PC-9 (cell line): ENCODE measurements around the gene TMEM253. TPM values are rescaled to one million over a fixed set of nuclear protein-coding genes. Genes with fewer than 3 reads are reported as not detected.

Source experiments
- BruUV-seq: library from RNA; stranded (reverse); fragments of 400-500 nt; replicated peaks from 2 replicates; lab custom pipeline; 2021; lab: Mats Ljungman, UMichigan
- CTCF ChIA-PET: fragments of 300-600 bp; sonication (Branson Sonifier 250); formaldehyde crosslinking; loops from one replicate; lab custom pipeline; 2022; ENCODE audit warnings: antibody characterized with exemption; lab: Charles Lee
- POLR2A ChIA-PET: fragments of 300-600 bp; sonication (Branson Sonifier 250); formaldehyde crosslinking; loops from one replicate; lab custom pipeline; 2022; ENCODE audit warnings: antibody characterized with exemption; ENCODE audit not compliant: unreplicated experiment; lab: Charles Lee
- DNase-seq, 2 experiments: peaks; one replicate each; pipeline versions ENCODE4 v3.0.0 to v3.0.0-alpha.2; 2015 to 2022; ENCODE audit warnings: mixed read lengths in 1 of 2
- H2AFZ ChIP-seq: fragments of 200-600 bp; sonication (generic); 2 replicates; pipeline ENCODE4 v1.8.1; 2017; ENCODE audit warnings: antibody characterized with exemption
- H3F3A ChIP-seq: fragments of 200-600 bp; sonication (generic); 2 replicates; pipeline ENCODE4 v1.8.1; 2017; ENCODE audit warnings: antibody characterized with exemption, mild to moderate bottlenecking, low read depth; ENCODE audit not compliant: insufficient read depth
- H3K27ac ChIP-seq: fragments of 200-600 bp; sonication (generic); 2 replicates; pipeline ENCODE4 v1.6.1; 2016; ENCODE audit warnings: mixed run types
- H3K27me3 ChIP-seq: fragments of 200-600 bp; sonication (generic); 2 replicates; pipeline ENCODE4 v1.6.1; 2016; ENCODE audit warnings: low read depth, mixed run types; ENCODE audit not compliant: insufficient read depth
- H3K36me3 ChIP-seq: fragments of 200-600 bp; sonication (generic); 2 replicates; pipeline ENCODE4 v1.6.1; 2016; ENCODE audit warnings: low read depth, mixed run types
- H3K4me1 ChIP-seq: fragments of 200-600 bp; sonication (generic); replicated peaks from 2 replicates; pipeline ENCODE4 v1.6.1; 2016; ENCODE audit warnings: mixed run types; ENCODE audit not compliant: insufficient read depth
- H3K4me2 ChIP-seq: fragments of 200-600 bp; sonication (generic); 2 replicates; pipeline ENCODE4 v1.6.1; 2017; ENCODE audit warnings: mixed run types
- H3K4me3 ChIP-seq: fragments of 200-600 bp; sonication (generic); 2 replicates; pipeline ENCODE4 v1.6.1; 2016; ENCODE audit warnings: mixed run types
- H3K79me2 ChIP-seq: fragments of 200-600 bp; sonication (generic); 2 replicates; pipeline ENCODE4 v1.6.1; 2017; ENCODE audit warnings: low read depth, mixed run types
- H3K9me2 ChIP-seq: fragments of 200-600 bp; sonication (generic); 2 replicates; pipeline ENCODE4 v1.8.1; 2017; ENCODE audit warnings: mild to moderate bottlenecking; ENCODE audit not compliant: insufficient read depth
- H3K9me3 ChIP-seq: fragments of 200-600 bp; sonication (generic); 2 replicates; pipeline ENCODE4 v1.8.1; 2016; ENCODE audit warnings: low read depth; ENCODE audit not compliant: insufficient read depth
- H4K20me1 ChIP-seq: fragments of 200-600 bp; sonication (generic); 2 replicates; pipeline ENCODE4 v1.8.1; 2017; ENCODE audit not compliant: insufficient read depth
- CTCF ChIP-seq: fragments of 200-600 bp; sonication (generic); conservative IDR thresholded peaks from 2 replicates; pipeline ENCODE4 v1.6.1; 2017; ENCODE audit warnings: mixed run types, antibody characterized with exemption, mild to moderate bottlenecking, moderate library complexity
- EZH2 ChIP-seq: fragments of 200-600 bp; sonication (generic); IDR thresholded peaks from 2 replicates; pipeline ENCODE4 v1.8.0; 2017; ENCODE audit warnings: antibody characterized with exemption, low read depth
- intact Hi-C: fragments of 100-400 bp; cut with micrococcal nuclease; formaldehyde crosslinking; loops from one replicate; pipeline ENCODE4 v1.10.0; 2022; ENCODE audit not compliant: unreplicated experiment
- total RNA-seq: library from RNA; stranded (reverse); gene quantifications from 2 replicates; pipeline ENCODE4 v1.2.3, GENCODE V29; 2021

Gene TMEM253
- total RNA-seq, 1 experiment from 2014 or later, result 1.4 TPM

DNA sequence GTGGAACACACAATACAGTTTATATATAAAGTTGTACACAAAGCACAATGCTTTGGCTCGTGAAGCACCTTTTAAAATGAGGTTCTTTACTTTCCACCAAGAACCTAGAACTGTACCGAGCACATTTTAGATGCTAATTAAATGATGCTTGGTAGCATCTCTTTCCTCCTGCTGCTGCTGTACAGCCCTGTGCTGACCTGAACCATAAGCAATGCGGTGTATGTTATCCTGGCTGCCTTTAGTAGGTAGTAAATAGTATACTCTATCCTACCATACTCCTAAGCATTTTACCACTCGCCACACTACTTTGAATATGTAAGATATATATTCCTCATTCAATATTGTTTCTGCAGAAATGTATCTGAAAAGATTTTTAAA is 46.1 kb upstream of the TMEM253 start:
- H4K20me1 ChIP-seq, result no peaks in the 10 kb centered on the region
- no peaks in the 10 kb centered on the region for H3K9me3 ChIP-seq
- intact Hi-C loops, result no loop called here
- H3F3A ChIP-seq, result no peaks in the 10 kb centered on the region
- H3K79me2 ChIP-seq, result no peaks in the 10 kb centered on the region
- POLR2A ChIA-PET, result no interaction called here
- TF ChIP-seq EZH2, result no peak
- no peak for TF ChIP-seq CTCF
- H3K27ac ChIP-seq, result no peak overlapping the region
- no TSS peak for BruUV-seq
- H3K9me2 ChIP-seq, result no peaks in the 10 kb centered on the region
- H2AFZ ChIP-seq, result no peak overlapping the region
- no peaks in the 10 kb centered on the region for H3K36me3 ChIP-seq
- H3K4me2 ChIP-seq, result no peak overlapping the region
- CTCF ChIA-PET, result no interaction called here
- H3K4me3 ChIP-seq, result no peak overlapping the region
- H3K4me1 ChIP-seq, result no peaks in the 10 kb centered on the region
- H3K27me3 ChIP-seq, result no peaks in the 10 kb centered on the region
- DNase-seq, result no peak

- H4K20me1 ChIP-seq, result no peaks in the 10 kb centered on the region
- H3K4me2 ChIP-seq, result no peak overlapping the region
- no peaks in the 10 kb centered on the region for H3K79me2 ChIP-seq
- no peak for DNase-seq
- no peaks in the 10 kb centered on the region for H3K36me3 ChIP-seq
- POLR2A ChIA-PET, result no interaction called here
- no peaks in the 10 kb centered on the region for H3F3A ChIP-seq
- intact Hi-C loops, result no loop called here
- CTCF ChIA-PET, result no interaction called here
- BruUV-seq, result no TSS peak
- TF ChIP-seq EZH2 (no peak), CTCF (no peak)
- H2AFZ ChIP-seq, result no peak overlapping the region
- H3K4me3 ChIP-seq, result no peak overlapping the region
- H3K9me2 ChIP-seq, result no peaks in the 10 kb centered on the region
- no peaks in the 10 kb centered on the region for H3K27me3 ChIP-seq
- no peaks in the 10 kb centered on the region for H3K9me3 ChIP-seq
- no peak overlapping the region for H3K27ac ChIP-seq
- H3K4me1 ChIP-seq, result no peaks in the 10 kb centered on the region
These were observed 45.3 kb upstream of the TMEM253 start for GRCh38 chr14:21055432-21056117.

GRCh38 chr14:21056520-21057163 is 44.2 kb upstream of the TMEM253 start:
- H4K20me1 ChIP-seq, result no peaks in the 10 kb centered on the region
- ChIA-PET CTCF (no interaction called here), POLR2A (no interaction called here)
- no peaks in the 10 kb centered on the region for H3K4me1 ChIP-seq
- no peak overlapping the region for H3K27ac ChIP-seq
- no peaks in the 10 kb centered on the region for H3K79me2 ChIP-seq
- H3K27me3 ChIP-seq, result no peaks in the 10 kb centered on the region
- no peak overlapping the region for H3K4me3 ChIP-seq
- H2AFZ ChIP-seq, result no peak overlapping the region
- H3K9me2 ChIP-seq, result no peaks in the 10 kb centered on the region
- H3K36me3 ChIP-seq, result no peaks in the 10 kb centered on the region
- H3K4me2 ChIP-seq, result no peak overlapping the region
- BruUV-seq, result no TSS peak
- DNase-seq, result no peak
- intact Hi-C loops, result no loop called here
- H3K9me3 ChIP-seq, result no peaks in the 10 kb centered on the region
- TF ChIP-seq CTCF (no peak), EZH2 (no peak)
- no peaks in the 10 kb centered on the region for H3F3A ChIP-seq
